Epidermal melanocyte (primary cell): ENCODE data around the gene TRDN.

Experiments
- DNase-seq: peaks from one replicate; pipeline ENCODE4 v3.0.0; 2011; ENCODE audit warnings: low spot score; ENCODE audit not compliant: insufficient read length

The TRDN gene

GRCh38 chr6:123636782-123637181, at the start of gene TRDN:
Gene TRDN (minus strand): TSS chr6:123636950. CDS start chr6:123636775, 175 bp downstream.
- DNase-seq = no peak

- no peak for DNase-seq
These were observed 45.3 kb upstream of the TRDN start for GRCh38 chr6:123681957-123682462.

GRCh38 chr6:123677897-123678296, 41.1 kb upstream of the TRDN start:
- no peak for DNase-seq

GRCh38 chr6:123676793-123677192, 40.0 kb upstream of the TRDN start:
- DNase-seq = no peak

GRCh38 chr6:123668965-123669591, 32.3 kb upstream of the TRDN start:
- DNase-seq = no peak

- no peak for DNase-seq
These were observed 31.3 kb upstream of the TRDN start for GRCh38 chr6:123668063-123668462.

- no peak for DNase-seq
These were observed 26.7 kb upstream of the TRDN start for GRCh38 chr6:123663436-123663835.

- no peak for DNase-seq
These were observed 26.0 kb upstream of the TRDN start for GRCh38 chr6:123662757-123663156.

GRCh38 chr6:123661105-123661891, 24.5 kb upstream of the TRDN start:
- DNase-seq = no peak

GRCh38 chr6:123659960-123660748, 23.4 kb upstream of the TRDN start:
- no peak for DNase-seq

- DNase-seq = no peak
These were observed 22.1 kb upstream of the TRDN start for GRCh38 chr6:123658848-123659247.

GRCh38 chr6:123655521-123656306, 19.0 kb upstream of the TRDN start:
- DNase-seq = no peak

GRCh38 chr6:123648723-123649122, 12.0 kb upstream of the TRDN start:
- no peak for DNase-seq

GRCh38 chr6:123648020-123648580, 11.3 kb upstream of the TRDN start:
- DNase-seq = no peak

GRCh38 chr6:123641497-123641896, 4.7 kb upstream of the TRDN start:
- no peak for DNase-seq

- DNase-seq = no peak
These were observed 3.9 kb upstream of the TRDN start for GRCh38 chr6:123640567-123641187.

- DNase-seq = no peak
These were observed 2.1 kb upstream of the TRDN start for GRCh38 chr6:123638865-123639264.

- no peak for DNase-seq
These were observed 468 bp downstream of the TRDN start for GRCh38 chr6:123636282-123636681.

GRCh38 chr6:123635567-123635966, 1.2 kb downstream of the TRDN start:
- no peak for DNase-seq

GRCh38 chr6:123635144-123635543, 1.6 kb downstream of the TRDN start:
- no peak for DNase-seq
